Loucy (cell line): Measurements from ENCODE around the gene ZCCHC14.

ENCODE experiments used
- EZH2phosphoT487 ChIP-seq: fragments of 200-600 bp; IDR thresholded peaks from 2 replicates; pipeline ENCODE4 v1.6.1; 2018; ENCODE audit warnings: antibody characterized with exemption, mild to moderate bottlenecking, moderate library complexity, borderline replicate concordance
- TF ChIP-seq, protein P1 (sequence below): fragments of 200-600 bp; sonication (generic); conservative IDR thresholded peaks from 2 replicates; pipeline ENCODE4 v1.5.1; 2014; ENCODE audit warnings: mild to moderate bottlenecking, antibody characterized with exemption, low read length

DNA sequence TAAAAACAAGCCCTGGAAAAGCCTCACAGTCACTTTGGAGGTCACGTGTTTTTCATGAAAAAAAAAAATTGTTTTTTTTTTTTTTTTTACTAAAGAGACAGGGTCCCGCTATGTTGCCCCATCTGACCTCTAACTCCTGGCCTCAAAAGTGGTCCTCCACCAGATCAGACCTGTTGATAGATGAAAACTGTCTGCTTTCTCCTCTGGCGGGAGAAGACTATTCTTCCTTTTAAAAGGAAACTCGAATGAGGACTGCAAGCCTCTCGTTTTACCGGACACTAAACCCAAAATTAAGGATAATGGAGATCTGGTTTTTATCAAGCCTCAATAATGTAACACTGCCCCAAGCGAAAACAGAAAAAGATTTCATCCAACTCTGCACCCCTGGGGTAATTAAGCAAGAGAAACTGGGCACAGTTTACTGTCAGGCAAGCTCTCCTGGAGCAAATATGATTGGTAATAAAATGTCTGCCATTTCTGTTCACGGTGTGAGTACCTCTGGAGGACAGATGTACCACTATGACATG, 25.8 kb downstream of the ZCCHC14 start:
- TF ChIP-seq, protein P1, sequence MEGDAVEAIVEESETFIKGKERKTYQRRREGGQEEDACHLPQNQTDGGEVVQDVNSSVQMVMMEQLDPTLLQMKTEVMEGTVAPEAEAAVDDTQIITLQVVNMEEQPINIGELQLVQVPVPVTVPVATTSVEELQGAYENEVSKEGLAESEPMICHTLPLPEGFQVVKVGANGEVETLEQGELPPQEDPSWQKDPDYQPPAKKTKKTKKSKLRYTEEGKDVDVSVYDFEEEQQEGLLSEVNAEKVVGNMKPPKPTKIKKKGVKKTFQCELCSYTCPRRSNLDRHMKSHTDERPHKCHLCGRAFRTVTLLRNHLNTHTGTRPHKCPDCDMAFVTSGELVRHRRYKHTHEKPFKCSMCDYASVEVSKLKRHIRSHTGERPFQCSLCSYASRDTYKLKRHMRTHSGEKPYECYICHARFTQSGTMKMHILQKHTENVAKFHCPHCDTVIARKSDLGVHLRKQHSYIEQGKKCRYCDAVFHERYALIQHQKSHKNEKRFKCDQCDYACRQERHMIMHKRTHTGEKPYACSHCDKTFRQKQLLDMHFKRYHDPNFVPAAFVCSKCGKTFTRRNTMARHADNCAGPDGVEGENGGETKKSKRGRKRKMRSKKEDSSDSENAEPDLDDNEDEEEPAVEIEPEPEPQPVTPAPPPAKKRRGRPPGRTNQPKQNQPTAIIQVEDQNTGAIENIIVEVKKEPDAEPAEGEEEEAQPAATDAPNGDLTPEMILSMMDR = no peak
- TF ChIP-seq EZH2phosphoT487 = no peak
